ENCODE measurements around the gene APOC4. TPM values are rescaled to one million over a fixed set of nuclear protein-coding genes. Genes with fewer than 3 reads are reported as not detected.
"Not testable (repeated sequence)": the region's sequence is repeated elsewhere in the genome, so short reads cannot be mapped to it uniquely, and the experiment has no call there.

Gene APOC4
- total and polyA plus RNA-seq, 4 donors: 0.22 TPM; not detected in 3

DNA sequence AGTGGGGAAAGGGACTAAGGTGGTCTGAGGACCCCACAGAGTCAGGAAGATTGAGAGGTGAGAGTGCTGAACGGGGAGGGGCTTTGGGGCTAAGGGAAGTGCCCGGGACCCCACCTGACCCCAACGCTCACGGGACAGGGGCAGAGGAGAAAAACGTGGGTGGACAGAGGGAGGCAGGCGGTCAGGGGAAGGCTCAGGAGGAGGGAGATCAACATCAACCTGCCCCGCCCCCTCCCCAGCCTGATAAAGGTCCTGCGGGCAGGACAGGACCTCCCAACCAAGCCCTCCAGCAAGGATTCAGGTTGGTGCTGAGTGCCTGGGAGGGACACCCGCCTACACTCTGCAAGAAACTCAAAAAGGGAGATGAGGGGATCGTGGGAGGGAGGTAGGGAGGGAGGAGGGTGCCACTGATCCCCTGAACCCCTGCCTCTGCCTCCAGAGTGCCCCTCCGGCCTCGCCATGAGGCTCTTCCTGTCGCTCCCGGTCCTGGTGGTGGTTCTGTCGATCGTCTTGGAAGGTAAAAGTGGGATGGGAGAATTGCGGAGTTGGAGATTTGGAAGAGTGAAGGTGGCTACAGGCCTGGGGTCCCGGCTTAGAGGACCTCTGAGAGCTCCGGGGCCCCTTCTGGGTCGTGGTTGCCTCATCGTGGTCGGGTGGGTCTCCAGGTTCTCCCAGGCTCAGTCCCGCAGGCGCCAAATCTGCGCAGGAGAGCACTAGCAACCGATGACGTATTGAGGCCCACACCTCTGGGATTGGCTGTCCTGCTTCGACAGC is 27.4 kb upstream of the APOC4 start, which contains the start of gene APOC1:
APOC1 (plus strand) TSS at position 176 of the 774 bp plus-strand sequence; CDS start at position 460, 284 bp downstream.
- WGBS (ENCODE audit: insufficient coverage): 6% methylated on average over 6 of the region's 28 CpGs
- H3K27me3 ChIP-seq (ENCODE audit: control insufficient read depth, insufficient read depth, low read length); H3K36me3 ChIP-seq (ENCODE audit: control insufficient read depth, insufficient read depth, low read length); H3K27ac ChIP-seq (ENCODE audit: low read depth, low read length); H3K9me3 ChIP-seq (ENCODE audit: control insufficient read depth, insufficient read depth, low read length): not testable (repeated sequence)
- H3K4me1 ChIP-seq (ENCODE audit: control insufficient read depth, insufficient read depth, low read length): peaks cover 47% of the 10 kb centered on the region
- H3K4me3 ChIP-seq (ENCODE audit: low read depth, low read length): peak within 1 kb of the TSS; percentile 55
- DNase-seq (ENCODE audit: low read depth in 4 of 6, low spot score in 6 of 6): peak; percentile 82 to 98 (median 87)

DNA sequence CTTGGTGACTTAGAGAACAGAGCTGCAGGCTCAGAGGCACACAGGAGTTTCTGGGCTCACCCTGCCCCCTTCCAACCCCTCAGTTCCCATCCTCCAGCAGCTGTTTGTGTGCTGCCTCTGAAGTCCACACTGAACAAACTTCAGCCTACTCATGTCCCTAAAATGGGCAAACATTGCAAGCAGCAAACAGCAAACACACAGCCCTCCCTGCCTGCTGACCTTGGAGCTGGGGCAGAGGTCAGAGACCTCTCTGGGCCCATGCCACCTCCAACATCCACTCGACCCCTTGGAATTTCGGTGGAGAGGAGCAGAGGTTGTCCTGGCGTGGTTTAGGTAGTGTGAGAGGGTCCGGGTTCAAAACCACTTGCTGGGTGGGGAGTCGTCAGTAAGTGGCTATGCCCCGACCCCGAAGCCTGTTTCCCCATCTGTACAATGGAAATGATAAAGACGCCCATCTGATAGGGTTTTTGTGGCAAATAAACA is 17.8 kb upstream of the APOC4 start:
- Histone ChIP-seq H3K4me1 (ENCODE audit: control insufficient read depth, insufficient read depth, low read length) (peaks cover 38% of the 10 kb centered on the region), H3K9me3 (ENCODE audit: control insufficient read depth, insufficient read depth, low read length) (no peaks in the 10 kb centered on the region), H3K27me3 (ENCODE audit: control insufficient read depth, insufficient read depth, low read length) (no peaks in the 10 kb centered on the region), H3K27ac (ENCODE audit: low read depth, low read length) (no peak overlapping the region), H3K36me3 (ENCODE audit: control insufficient read depth, insufficient read depth, low read length) (no peaks in the 10 kb centered on the region), H3K4me3 (ENCODE audit: low read depth, low read length) (no peak overlapping the region)
- WGBS (ENCODE audit: insufficient coverage): 98% methylated on average over 5 of the region's 8 CpGs
- no peak for DNase-seq (ENCODE audit: low read depth in 4 of 6, low spot score in 6 of 6)

DNA sequence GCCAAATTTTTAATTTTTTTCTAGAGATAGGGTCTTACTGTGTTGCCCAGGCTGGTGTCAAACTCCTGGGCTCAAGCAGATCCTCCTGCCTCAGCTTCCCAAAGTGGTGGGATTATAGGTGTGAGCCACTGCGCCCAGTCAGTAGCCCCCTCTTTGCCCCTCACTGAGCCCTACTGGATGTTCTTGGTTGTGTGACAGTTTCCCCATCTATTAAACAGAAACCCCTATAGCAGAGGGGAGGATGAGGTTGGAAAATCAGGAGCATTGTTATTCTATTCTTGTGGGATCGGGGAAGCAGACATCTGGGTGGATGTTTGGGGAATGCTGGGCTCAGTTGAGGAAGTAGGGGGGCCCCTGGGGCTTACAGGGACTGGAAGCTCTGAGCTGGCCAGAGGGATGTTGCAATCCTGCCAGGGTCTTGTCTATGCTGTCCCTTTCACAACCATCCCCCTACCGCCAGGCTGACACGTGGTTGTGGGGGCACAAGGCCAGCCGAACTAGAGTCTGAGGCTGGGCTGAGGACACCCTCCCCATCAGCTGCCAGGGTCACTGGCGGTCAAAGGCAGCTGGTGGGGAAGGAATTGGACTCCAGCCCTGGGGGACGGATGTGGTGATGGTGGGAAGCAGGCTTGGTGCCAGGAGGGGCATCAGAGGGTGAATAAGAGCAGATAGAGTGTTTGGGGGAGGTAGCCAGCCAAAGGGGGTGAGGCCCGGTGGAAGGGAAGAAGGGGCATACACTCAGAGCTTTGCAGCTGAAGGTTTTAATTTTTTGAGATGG is 16.7 kb upstream of the APOC4 start:
- WGBS (ENCODE audit: insufficient coverage): 16% methylated on average over 7 of the region's 8 CpGs
- H3K4me1 ChIP-seq (ENCODE audit: control insufficient read depth, insufficient read depth, low read length): peaks cover 38% of the 10 kb centered on the region
- no peaks in the 10 kb centered on the region for H3K27me3 ChIP-seq (ENCODE audit: control insufficient read depth, insufficient read depth, low read length)
- peak in 2 of 6 donors; percentile 26 to 78 for DNase-seq (ENCODE audit: low read depth in 4 of 6, low spot score in 6 of 6)
- H3K9me3 ChIP-seq (ENCODE audit: control insufficient read depth, insufficient read depth, low read length): no peaks in the 10 kb centered on the region
- H3K27ac ChIP-seq (ENCODE audit: low read depth, low read length): peak overlapping the region; percentile 40
- no peak overlapping the region for H3K4me3 ChIP-seq (ENCODE audit: low read depth, low read length)
- no peaks in the 10 kb centered on the region for H3K36me3 ChIP-seq (ENCODE audit: control insufficient read depth, insufficient read depth, low read length)

DNA sequence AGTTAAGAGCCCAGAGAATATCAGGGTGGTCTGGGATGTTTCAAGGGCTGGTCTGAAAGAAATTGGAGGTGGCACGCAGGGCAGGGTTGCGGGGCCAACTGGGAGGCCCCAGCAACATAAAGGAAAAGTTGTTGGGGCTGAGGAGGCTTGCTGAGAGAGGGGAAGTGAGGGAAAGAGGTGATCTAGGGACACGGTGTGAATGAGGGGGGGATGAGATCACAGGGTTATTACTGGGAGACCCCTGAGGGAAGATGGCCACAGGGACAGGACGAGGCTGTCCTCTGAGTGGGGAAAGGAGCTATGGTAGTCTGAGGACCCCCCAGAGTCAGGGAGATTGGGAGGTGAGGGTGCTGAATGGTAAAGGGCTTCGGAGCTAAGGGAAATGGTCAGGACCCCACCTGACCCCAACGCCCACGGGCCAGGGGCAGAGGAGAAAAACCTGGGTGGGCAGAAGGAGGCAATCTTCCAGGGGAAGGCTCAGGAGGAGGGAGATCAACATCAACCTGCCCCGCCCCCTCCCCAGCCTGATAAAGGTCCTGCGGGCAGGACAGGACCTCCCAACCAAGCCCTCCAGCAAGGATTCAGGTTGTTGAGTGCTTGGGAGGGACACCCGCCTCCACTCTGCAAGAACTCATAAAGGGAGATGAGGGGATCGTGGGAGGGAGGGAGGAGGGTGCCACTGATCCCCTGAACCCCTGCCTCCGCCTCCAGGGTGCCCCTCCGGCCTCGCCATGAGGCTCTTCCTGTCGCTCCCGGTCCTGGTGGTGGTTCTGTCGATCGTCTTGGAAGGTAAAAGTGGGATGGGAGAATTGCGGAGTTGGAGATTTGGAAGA is 15.6 kb upstream of the APOC4 start:
- not testable (repeated sequence) for H3K4me3 ChIP-seq (ENCODE audit: low read depth, low read length); DNase-seq (ENCODE audit: low read depth in 4 of 6, low spot score in 6 of 6); H3K9me3 ChIP-seq (ENCODE audit: control insufficient read depth, insufficient read depth, low read length); H3K27ac ChIP-seq (ENCODE audit: low read depth, low read length); H3K36me3 ChIP-seq (ENCODE audit: control insufficient read depth, insufficient read depth, low read length); H3K27me3 ChIP-seq (ENCODE audit: control insufficient read depth, insufficient read depth, low read length)
- H3K4me1 ChIP-seq (ENCODE audit: control insufficient read depth, insufficient read depth, low read length): peaks cover 38% of the 10 kb centered on the region
- 75% methylated on average over 6 of the region's 19 CpGs for WGBS (ENCODE audit: insufficient coverage)

DNA sequence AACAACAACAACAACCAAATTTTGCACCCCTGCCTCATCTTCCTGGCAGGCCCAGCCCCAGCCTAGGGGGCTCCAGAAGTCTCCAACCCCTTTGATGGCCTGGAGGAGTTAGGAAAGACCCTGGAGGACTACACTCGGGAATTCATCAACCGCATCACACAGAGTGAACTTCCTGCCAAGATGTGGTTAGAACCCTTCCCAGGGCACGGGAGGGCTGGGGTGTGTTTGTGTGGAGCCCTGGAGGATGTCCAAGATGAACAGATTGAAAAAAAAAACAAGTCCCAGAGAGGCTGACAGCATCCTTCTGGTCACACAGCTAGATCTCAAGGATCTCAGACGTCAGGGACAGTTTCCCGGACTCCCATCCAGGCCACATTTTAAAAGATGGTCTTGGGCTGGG is 14.3 kb upstream of the APOC4 start:
- WGBS (ENCODE audit: insufficient coverage): 68% methylated on average over 5 of the region's 5 CpGs

DNA sequence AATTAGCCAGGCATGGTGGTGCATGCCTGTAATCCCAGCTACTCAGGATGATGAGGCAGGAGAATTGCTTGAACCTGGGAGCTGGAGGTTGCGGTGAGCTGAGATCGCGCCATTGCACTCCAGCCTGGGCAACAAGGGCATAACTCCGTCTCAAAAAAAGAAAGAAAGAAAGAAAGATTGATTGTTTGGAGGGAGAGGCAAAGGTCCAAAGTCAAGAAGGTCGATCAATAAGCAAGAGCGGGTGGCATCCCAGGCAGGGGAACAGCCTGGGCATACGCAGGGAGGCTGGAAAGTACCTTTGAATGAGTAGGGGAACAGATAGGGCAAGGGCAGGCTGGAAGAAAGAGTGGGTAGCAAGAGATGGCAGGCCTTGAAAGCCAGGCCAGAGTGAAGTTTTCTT is 11.9 kb upstream of the APOC4 start:
- Histone ChIP-seq H3K36me3 (ENCODE audit: control insufficient read depth, insufficient read depth, low read length) (no peaks in the 10 kb centered on the region), H3K4me3 (ENCODE audit: low read depth, low read length) (no peak overlapping the region), H3K27me3 (ENCODE audit: control insufficient read depth, insufficient read depth, low read length) (no peaks in the 10 kb centered on the region), H3K9me3 (ENCODE audit: control insufficient read depth, insufficient read depth, low read length) (no peaks in the 10 kb centered on the region), H3K4me1 (ENCODE audit: control insufficient read depth, insufficient read depth, low read length) (peaks cover 29% of the 10 kb centered on the region), H3K27ac (ENCODE audit: low read depth, low read length) (no peak overlapping the region)
- WGBS (ENCODE audit: insufficient coverage): 88% methylated on average over 6 of the region's 7 CpGs
- no peak for DNase-seq (ENCODE audit: low read depth in 4 of 6, low spot score in 6 of 6)

More for the DNA sequence above, 14.3 kb upstream of the APOC4 start:
- DNase-seq (ENCODE audit: low read depth in 4 of 6, low spot score in 6 of 6): peak in 1 of 6 donors; percentile 29
- H3K9me3 ChIP-seq (ENCODE audit: control insufficient read depth, insufficient read depth, low read length): no peaks in the 10 kb centered on the region
- H3K36me3 ChIP-seq (ENCODE audit: control insufficient read depth, insufficient read depth, low read length): no peaks in the 10 kb centered on the region
- H3K4me1 ChIP-seq (ENCODE audit: control insufficient read depth, insufficient read depth, low read length): peaks cover 38% of the 10 kb centered on the region
- no peaks in the 10 kb centered on the region for H3K27me3 ChIP-seq (ENCODE audit: control insufficient read depth, insufficient read depth, low read length)
- H3K27ac ChIP-seq (ENCODE audit: low read depth, low read length): no peak overlapping the region
- H3K4me3 ChIP-seq (ENCODE audit: low read depth, low read length): no peak overlapping the region

DNA sequence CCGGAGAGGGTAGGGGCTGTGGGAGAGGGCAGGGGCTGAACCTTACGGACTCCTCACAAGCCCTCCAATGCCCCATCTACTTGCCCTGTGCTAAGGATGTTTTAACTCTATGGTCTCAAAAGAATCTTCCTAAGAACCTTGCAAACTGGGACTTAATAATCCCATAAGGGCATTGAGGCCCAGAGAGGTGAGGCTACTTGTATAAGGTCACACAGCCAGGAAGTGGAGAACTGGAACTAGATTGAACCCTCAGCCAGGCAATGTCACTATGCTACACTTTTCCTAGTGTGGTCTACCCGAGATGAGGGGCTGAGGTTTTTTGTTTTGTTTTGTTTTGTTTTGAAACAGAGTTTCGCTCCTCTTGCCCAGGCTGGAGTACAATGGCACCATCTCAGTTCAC is 10.5 kb upstream of the APOC4 start:
- Histone ChIP-seq H3K4me1 (ENCODE audit: control insufficient read depth, insufficient read depth, low read length) (peaks cover 15% of the 10 kb centered on the region), H3K9me3 (ENCODE audit: control insufficient read depth, insufficient read depth, low read length) (no peaks in the 10 kb centered on the region), H3K36me3 (ENCODE audit: control insufficient read depth, insufficient read depth, low read length) (no peaks in the 10 kb centered on the region), H3K27ac (ENCODE audit: low read depth, low read length) (no peak overlapping the region), H3K27me3 (ENCODE audit: control insufficient read depth, insufficient read depth, low read length) (no peaks in the 10 kb centered on the region), H3K4me3 (ENCODE audit: low read depth, low read length) (no peak overlapping the region)
- 67% methylated on average over 1 of the region's 4 CpGs for WGBS (ENCODE audit: insufficient coverage)
- no peak for DNase-seq (ENCODE audit: low read depth in 4 of 6, low spot score in 6 of 6)

DNA sequence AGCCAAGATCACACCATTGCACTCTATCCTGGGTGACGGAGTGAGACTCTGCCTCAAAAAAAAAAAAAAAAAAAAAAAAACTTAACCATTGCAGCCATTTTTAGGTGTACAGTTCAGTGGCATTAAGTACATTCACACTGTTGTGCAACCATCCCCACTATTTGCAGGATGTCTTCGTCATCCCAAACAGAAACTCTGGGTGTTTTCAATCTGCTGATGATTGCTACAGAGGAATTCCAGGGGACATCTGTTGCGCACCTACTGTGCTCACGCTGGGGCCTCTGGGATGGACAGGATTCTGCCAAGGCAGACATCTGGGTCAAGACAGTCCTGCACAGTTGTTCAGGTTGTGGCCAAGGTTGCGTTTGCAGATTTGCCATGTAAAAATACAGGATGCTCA is 2.4 kb upstream of the APOC4 start:
- Histone ChIP-seq H3K4me1 (ENCODE audit: control insufficient read depth, insufficient read depth, low read length) (no peaks in the 10 kb centered on the region), H3K4me3 (ENCODE audit: low read depth, low read length) (no peak overlapping the region), H3K9me3 (ENCODE audit: control insufficient read depth, insufficient read depth, low read length) (no peaks in the 10 kb centered on the region), H3K36me3 (ENCODE audit: control insufficient read depth, insufficient read depth, low read length) (peaks cover 4% of the 10 kb centered on the region), H3K27me3 (ENCODE audit: control insufficient read depth, insufficient read depth, low read length) (no peaks in the 10 kb centered on the region), H3K27ac (ENCODE audit: low read depth, low read length) (no peak overlapping the region)
- no peak for DNase-seq (ENCODE audit: low read depth in 4 of 6, low spot score in 6 of 6)
- 90% methylated on average over 3 of the region's 5 CpGs for WGBS (ENCODE audit: insufficient coverage)

DNA sequence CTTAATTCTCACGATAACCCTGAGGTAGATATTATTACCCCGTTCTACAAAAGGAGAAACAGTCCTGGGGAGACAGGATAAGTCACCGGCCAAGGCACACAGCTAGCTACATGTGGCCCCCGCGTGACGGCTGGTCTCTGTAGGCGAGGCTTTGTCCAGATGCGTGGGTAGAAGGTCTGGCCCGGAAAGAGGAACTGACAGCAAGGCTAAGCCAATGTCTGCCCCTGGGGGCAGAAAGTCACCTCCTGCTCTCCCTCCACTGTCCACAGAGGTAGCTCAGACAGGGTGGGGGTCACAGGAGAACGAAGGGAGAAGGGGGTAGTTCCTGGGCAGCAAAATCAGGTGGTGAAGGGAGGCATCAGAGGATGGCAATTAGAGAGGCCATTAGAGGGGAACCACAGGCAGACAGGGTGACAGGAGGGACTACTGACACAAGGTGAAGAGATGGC is 1.8 kb downstream of the APOC4 start:
- H3K27ac ChIP-seq (ENCODE audit: low read depth, low read length): no peak overlapping the region

More for the DNA sequence above, 1.8 kb downstream of the APOC4 start:
- Histone ChIP-seq H3K4me1 (ENCODE audit: control insufficient read depth, insufficient read depth, low read length) (peaks cover 7% of the 10 kb centered on the region), H3K4me3 (ENCODE audit: low read depth, low read length) (no peak overlapping the region), H3K27me3 (ENCODE audit: control insufficient read depth, insufficient read depth, low read length) (no peaks in the 10 kb centered on the region), H3K36me3 (ENCODE audit: control insufficient read depth, insufficient read depth, low read length) (peaks cover 16% of the 10 kb centered on the region), H3K9me3 (ENCODE audit: control insufficient read depth, insufficient read depth, low read length) (no peaks in the 10 kb centered on the region)
- 80% methylated on average over 10 of the region's 10 CpGs for WGBS (ENCODE audit: insufficient coverage)
- DNase-seq (ENCODE audit: low read depth in 4 of 6, low spot score in 6 of 6): no peak
